ENCODE results near the gene LMO7. TPM values are rescaled to one million over a fixed set of nuclear protein-coding genes. Genes with fewer than 3 reads are reported as not detected.
"Not testable (repeated sequence)": the region's sequence is repeated elsewhere in the genome, so short reads cannot be mapped to it uniquely, and the experiment has no call there.

LMO7 gene
- total and polyA plus RNA-seq, 8 donors, result 123 to 669 (median 202) TPM

DNA sequence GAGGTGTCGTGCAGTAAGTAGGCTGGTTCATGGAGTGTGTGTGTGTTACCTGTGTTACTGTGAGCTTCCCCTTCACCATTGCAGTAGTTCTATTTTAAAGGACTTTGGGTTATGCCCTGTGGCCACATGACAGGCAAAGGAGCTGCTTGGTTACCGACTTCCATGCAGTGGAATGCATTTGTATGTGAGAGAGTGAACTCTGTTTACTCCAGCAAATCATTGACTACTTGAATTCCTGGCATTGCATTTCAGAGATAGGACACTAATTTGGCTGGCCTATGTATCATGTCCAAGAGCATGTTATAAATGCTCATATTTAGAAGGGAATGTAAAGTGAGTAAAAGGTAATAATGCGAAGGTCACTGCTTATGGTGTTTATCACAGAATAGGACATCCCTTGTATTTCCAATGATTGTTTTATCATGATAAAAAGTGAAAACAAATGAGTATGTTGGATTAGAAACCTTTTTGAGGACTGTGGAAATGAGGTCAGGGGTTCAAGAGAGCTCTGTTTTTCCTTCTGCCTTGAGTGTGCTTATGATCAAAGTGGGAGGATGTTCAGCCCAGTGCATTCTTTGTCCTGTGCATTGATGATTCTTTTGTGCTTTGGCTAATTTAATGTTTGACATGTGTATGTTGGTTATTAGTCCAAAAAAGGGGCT lies 156.5 kb downstream of the LMO7 start:
- DNase-seq (no peak), ATAC-seq (peak; percentile 21)
- Histone ChIP-seq H3K9me3 (no peaks in the 10 kb centered on the region), H3K27ac (peak overlapping the region in 1 of 2 donors; percentile 6), H3K4me3 (no peak overlapping the region), H3K4me1 (peaks cover 17 to 21% of the 10 kb centered on the region in 2 donors), H3K27me3 (no peaks in the 10 kb centered on the region), H3K36me3 (peaks cover 0 to 11% of the 10 kb centered on the region in 2 donors)
- intact Hi-C loops (cut with DNase I), result no loop called here
- TF ChIP-seq, protein P1, sequence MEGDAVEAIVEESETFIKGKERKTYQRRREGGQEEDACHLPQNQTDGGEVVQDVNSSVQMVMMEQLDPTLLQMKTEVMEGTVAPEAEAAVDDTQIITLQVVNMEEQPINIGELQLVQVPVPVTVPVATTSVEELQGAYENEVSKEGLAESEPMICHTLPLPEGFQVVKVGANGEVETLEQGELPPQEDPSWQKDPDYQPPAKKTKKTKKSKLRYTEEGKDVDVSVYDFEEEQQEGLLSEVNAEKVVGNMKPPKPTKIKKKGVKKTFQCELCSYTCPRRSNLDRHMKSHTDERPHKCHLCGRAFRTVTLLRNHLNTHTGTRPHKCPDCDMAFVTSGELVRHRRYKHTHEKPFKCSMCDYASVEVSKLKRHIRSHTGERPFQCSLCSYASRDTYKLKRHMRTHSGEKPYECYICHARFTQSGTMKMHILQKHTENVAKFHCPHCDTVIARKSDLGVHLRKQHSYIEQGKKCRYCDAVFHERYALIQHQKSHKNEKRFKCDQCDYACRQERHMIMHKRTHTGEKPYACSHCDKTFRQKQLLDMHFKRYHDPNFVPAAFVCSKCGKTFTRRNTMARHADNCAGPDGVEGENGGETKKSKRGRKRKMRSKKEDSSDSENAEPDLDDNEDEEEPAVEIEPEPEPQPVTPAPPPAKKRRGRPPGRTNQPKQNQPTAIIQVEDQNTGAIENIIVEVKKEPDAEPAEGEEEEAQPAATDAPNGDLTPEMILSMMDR (IDR thresholded peaks at IDR 0.05), result no peak

DNA sequence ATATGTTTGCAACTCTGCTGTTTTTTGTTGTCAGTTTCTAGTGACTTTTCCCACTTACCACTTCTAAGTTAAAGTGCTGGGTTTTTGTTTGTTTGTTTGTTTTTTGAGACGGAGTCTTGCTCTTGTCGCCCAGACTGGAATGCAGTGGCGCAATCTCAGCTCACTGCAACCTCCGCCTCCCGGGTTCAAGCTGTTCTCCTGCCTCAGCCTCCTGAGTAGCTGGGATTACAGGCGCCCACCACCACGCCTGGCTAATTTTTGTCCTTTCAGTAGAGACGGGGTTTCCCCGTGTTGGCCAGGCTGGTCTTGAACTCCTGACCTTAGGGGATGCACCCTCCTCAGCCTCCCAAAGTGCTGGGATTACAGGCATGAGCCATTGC lies 157.0 kb downstream of the LMO7 start:
- H3K9me3 ChIP-seq; H3K27me3 ChIP-seq; intact Hi-C loops (cut with DNase I); H3K27ac ChIP-seq; DNase-seq; ATAC-seq; H3K4me3 ChIP-seq: not testable (repeated sequence)
- H3K36me3 ChIP-seq, result peaks cover 0 to 11% of the 10 kb centered on the region in 2 donors
- H3K4me1 ChIP-seq, result peaks cover 12 to 18% of the 10 kb centered on the region in 2 donors

DNA sequence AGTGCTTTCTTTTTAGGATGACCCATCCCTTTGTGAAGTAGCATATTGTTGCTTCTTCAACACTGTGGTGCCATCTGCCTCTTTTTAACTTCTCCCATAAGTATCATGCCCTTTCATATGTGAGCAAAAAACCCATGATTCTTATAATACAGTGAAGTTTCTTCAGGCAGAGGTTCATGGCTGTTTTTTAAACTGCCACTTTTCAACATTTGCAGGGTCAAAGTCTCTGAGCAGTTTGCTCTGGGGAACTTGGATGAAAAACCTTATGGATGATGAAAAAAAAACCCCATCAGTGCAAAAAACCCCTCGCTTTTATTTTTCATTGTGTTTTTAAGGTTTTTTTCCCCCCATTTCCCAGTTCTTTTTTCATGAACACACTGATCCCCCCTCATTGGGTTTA lies 158.5 kb downstream of the LMO7 start:
- H3K9me3 ChIP-seq, result no peaks in the 10 kb centered on the region
- TF ChIP-seq, protein P1 (IDR thresholded peaks at IDR 0.05), result no peak
- no peak overlapping the region for H3K27ac ChIP-seq
- DNase-seq (no peak), ATAC-seq (no peak)
- no peak overlapping the region for H3K4me3 ChIP-seq
- peaks cover 0 to 11% of the 10 kb centered on the region in 2 donors for H3K36me3 ChIP-seq
- no peaks in the 10 kb centered on the region for H3K27me3 ChIP-seq
- intact Hi-C loops (cut with DNase I), result no loop called here
- H3K4me1 ChIP-seq, result peaks cover 0 to 8% of the 10 kb centered on the region in 2 donors

DNA sequence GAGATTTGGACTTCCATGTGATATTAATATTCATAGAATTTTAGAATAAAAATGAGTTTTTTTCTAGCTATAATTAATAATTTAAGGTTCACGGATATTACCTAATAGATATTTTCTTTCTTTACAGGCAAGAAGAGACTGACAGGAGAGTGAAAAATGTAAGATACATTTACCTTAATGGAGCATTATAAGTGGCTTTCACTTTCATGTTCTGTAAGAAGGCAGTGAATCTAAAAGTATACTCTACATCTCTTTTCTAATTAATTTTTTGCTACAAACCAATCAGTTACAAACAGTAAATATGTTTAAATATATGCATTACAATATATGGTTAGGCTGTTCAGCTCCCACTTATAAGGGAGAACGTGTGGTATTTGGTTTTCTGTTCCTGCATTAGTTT lies 159.1 kb downstream of the LMO7 start:
- Histone ChIP-seq H3K27me3 (no peaks in the 10 kb centered on the region), H3K4me1 (peaks cover 0 to 8% of the 10 kb centered on the region in 2 donors), H3K36me3 (peaks cover 0 to 11% of the 10 kb centered on the region in 2 donors), H3K9me3 (no peaks in the 10 kb centered on the region), H3K27ac (no peak overlapping the region), H3K4me3 (no peak overlapping the region)
- DNase-seq (no peak), ATAC-seq (no peak)
- TF ChIP-seq, protein P1 (IDR thresholded peaks at IDR 0.05), result no peak
- intact Hi-C loops (cut with DNase I), result no loop called here

DNA sequence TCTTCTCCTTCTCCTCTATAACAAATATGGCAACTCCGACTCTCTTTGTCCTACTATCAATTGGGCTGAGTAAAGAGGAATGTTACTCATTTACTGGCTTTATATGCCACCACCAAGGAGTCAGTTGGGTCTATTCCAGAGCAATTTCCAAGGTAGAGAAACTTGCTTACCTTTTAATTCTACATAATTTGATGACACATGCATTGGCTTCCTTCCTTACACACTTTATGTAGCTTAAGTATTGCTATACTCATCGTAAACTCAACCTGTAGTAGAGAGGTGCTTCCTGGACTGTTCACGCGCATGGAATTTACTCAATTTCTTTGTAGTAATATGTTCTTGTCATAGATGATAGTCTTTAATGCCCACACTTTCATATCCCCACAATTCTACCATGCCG lies 160.7 kb downstream of the LMO7 start:
- no peaks in the 10 kb centered on the region for H3K27me3 ChIP-seq
- H3K9me3 ChIP-seq, result no peaks in the 10 kb centered on the region
- TF ChIP-seq, protein P1 (IDR thresholded peaks at IDR 0.05), result no peak
- no peak overlapping the region for H3K27ac ChIP-seq
- ATAC-seq, result no peak
- H3K4me1 ChIP-seq, result peaks cover 0 to 8% of the 10 kb centered on the region in 2 donors
- no peak overlapping the region for H3K4me3 ChIP-seq
- intact Hi-C loops (cut with DNase I), result no loop called here
- H3K36me3 ChIP-seq, result peaks cover 0 to 11% of the 10 kb centered on the region in 2 donors
- no peak for DNase-seq

DNA sequence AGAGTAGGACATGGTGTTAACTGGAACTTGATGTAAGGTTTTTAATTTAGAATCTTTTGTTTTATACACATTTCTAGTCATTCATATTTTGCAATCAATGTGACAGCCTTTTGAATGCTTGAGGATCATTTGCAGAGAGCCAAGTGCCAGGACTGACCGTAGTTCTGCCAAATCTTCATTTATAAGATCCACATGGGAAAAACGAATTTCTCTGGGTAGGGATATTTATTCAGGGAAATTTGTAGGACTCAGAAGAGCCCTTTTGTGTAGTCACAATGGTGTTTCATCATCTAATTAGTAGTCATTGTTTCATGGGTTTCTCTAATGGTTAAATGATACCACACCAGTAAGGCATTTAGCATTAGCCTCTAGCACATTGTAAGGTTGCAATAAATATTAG lies 161.1 kb downstream of the LMO7 start:
- Histone ChIP-seq H3K9me3 (no peaks in the 10 kb centered on the region), H3K36me3 (peaks cover 0 to 11% of the 10 kb centered on the region in 2 donors), H3K4me3 (no peak overlapping the region), H3K27ac (peak overlapping the region in 1 of 2 donors; percentile 17), H3K4me1 (peaks cover 0 to 5% of the 10 kb centered on the region in 2 donors), H3K27me3 (no peaks in the 10 kb centered on the region)
- TF ChIP-seq, protein P1 (IDR thresholded peaks at IDR 0.05), result no peak
- ATAC-seq (peak; percentile 12), DNase-seq (no peak)
- intact Hi-C loops (cut with DNase I), result no loop called here
